K562 (cell line): ENCODE data around the gene TMEM132C. TPM values are rescaled to one million over a fixed set of nuclear protein-coding genes. Genes with fewer than 3 reads are reported as not detected.

Source experiments
- HOXB6 ChIP-seq: fragments of 250-450 bp; sonication (Bioruptor Pico); IDR thresholded peaks from 2 replicates; pipeline ENCODE4 v1.5.1; 2022; ENCODE audit warnings: mild to moderate bottlenecking, borderline replicate concordance
- MCM3 ChIP-seq: fragments of 450-650 bp; IDR thresholded peaks from 2 replicates; pipeline ENCODE4 v1.6.1; 2016
- MGA ChIP-seq: fragments of 450-650 bp; IDR thresholded peaks from 2 replicates; pipeline ENCODE4 v1.6.1; 2016; ENCODE audit warnings: mild to moderate bottlenecking, moderate library complexity
- MXD1 ChIP-seq: fragments of 250-450 bp; sonication (Bioruptor Pico); IDR thresholded peaks from 2 replicates; pipeline ENCODE4 v1.8.0; 2021; ENCODE audit warnings: borderline replicate concordance, mild to moderate bottlenecking, moderate library complexity; ENCODE audit not compliant: poor library complexity, severe bottlenecking
- PHB2 ChIP-seq: fragments of 450-650 bp; IDR thresholded peaks from 2 replicates; pipeline ENCODE4 v1.6.1; 2017; ENCODE audit warnings: low read depth
- polyA plus RNA-seq, 8 experiments: library from polyadenylated mRNA; depleted of rRNA in 4 of 8; stranded (reverse) in 5 of 8; unstranded in 3 of 8; fragments of >200 nt; fragmentation: Nextera tagmentation in 2 of 8; fragmentation: Illumina TruSeq in 1 of 8; extraction: Ambion mirVana in 2 of 8; extraction: Trizol in 1 of 8; gene quantifications; 2 replicates each; pipeline versions ENCODE4 v1.2.1 to v1.2.3, GENCODE V29; 2011 to 2014; ENCODE audit warnings: inconsistent platforms in 1 of 8, missing spikeins in 1 of 8
- total RNA-seq, 7 experiments: library from RNA; depleted of rRNA in 6 of 7; stranded (reverse); fragments of >200 nt in 6 of 7; fragmentation: Illumina TruSeq in 2 of 7; extraction: Trizol in 2 of 7; gene quantifications; 2 replicates each; pipeline versions ENCODE4 v1.2.1 to v1.2.3, GENCODE V29; 2011 to 2021; ENCODE audit warnings: low replicate concordance in 1 of 7

The TMEM132C gene
- total and polyA plus RNA-seq, 9 of the 15 experiments (the other 6 are each of a cell fraction or from before 2014, with no cell fraction given) = not detected

GRCh38 chr12:128421375-128421774 lies 154.4 kb downstream of the TMEM132C start (continued):
- TF ChIP-seq MGA (no peak), MXD1 (no peak), HOXB6 (no peak), PHB2 (no peak), MCM3 (no peak)
